ENCODE data around the gene HEPHL1.

GRCh38 chr11:94145916-94146315 lies 124.8 kb downstream of the HEPHL1 start:
- TF ChIP-seq POLR2A (IDR thresholded peaks at IDR 0.05): no peak
- TF ChIP-seq POLR2AphosphoS5 (IDR thresholded peaks at IDR 0.05): no peak
